ENCODE measurements around the gene PDPK1.
A peak's percentile ranks its signal among the peaks of the same experiment; 100 is the strongest.

Gene PDPK1

DNA sequence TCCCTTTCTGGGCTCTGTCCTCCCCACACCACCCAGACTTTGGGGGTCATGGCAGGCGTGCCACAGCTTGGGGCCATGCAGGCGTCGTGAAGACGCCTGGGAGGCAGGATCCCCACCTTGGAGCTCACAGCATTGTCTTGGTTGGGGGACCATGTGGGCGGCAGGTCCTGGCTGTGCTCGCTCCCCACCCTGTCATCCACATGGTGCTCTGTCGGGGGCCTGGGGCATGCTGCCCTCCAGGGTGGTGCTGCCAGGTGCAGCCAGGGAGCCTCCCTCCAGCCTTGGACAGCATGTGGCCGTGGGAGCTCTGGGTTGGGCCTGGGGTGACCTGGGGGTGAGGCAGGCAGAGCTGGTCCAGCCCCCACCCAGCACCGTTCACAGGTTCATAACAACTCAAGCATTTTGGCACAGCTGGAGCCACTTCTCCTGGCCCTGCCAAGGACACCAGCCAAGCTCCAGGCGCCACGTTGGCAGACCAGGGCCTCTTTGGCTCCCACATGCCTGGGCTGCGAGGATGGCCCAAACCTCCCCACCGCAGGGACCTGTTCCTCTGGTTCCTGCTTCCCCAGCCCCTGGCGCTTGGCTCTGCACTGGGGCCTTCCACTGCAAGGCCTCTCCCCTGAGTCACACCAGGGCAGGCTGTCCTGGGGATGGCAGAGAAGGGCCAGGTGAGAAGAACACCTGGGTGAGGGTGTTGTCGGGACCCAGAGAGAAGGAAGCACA, 39.1 kb upstream of the PDPK1 start:
- Histone ChIP-seq H3K4ac (ENCODE audit: low read depth in 1 of 2, low read length in 2 of 2) (no peak overlapping the region), H3K4me1 (ENCODE audit: control insufficient read depth, insufficient read depth, low read depth, low read length) (peaks cover 27% of the 10 kb centered on the region), H3K36me3 (ENCODE audit: control insufficient read depth in 1 of 2, insufficient read depth in 2 of 2, low read depth in 1 of 2, low read length in 2 of 2) (peaks cover 24 to 54% of the 10 kb centered on the region in 2 experiments), H3K79me1 (replicated peaks; ENCODE audit: low read length, poor library complexity, severe bottlenecking) (peaks cover 15% of the 10 kb centered on the region), H2AFZ (ENCODE audit: low read depth, low read length) (no peak overlapping the region), H3K27ac (ENCODE audit: low read length, poor library complexity, severe bottlenecking) (no peak overlapping the region), H3K14ac (ENCODE audit: low read length in 2 of 2) (no peak overlapping the region), H3K9ac (ENCODE audit: low read length) (no peak overlapping the region), H4K8ac (ENCODE audit: low read length) (no peak overlapping the region), H2AK5ac (ENCODE audit: low read length, severe bottlenecking) (no peak overlapping the region), H2BK5ac (ENCODE audit: low read depth, low read length, poor library complexity, severe bottlenecking) (no peak overlapping the region), H3K18ac (ENCODE audit: low read depth in 1 of 2, low read length in 2 of 2) (no peak overlapping the region), H3K4me2 (ENCODE audit: low read length, poor library complexity, severe bottlenecking) (no peak overlapping the region), H2BK15ac (ENCODE audit: low read depth, poor library complexity, severe bottlenecking) (no peak overlapping the region), H3K9me3 (ENCODE audit: control insufficient read depth, low read length) (no peaks in the 10 kb centered on the region), H3K27me3 (ENCODE audit: control insufficient read depth in 1 of 2, insufficient read depth in 1 of 2, low read length in 2 of 2) (no peaks in the 10 kb centered on the region), H2BK120ac (ENCODE audit: low read depth, low read length) (no peak overlapping the region), H4K91ac (ENCODE audit: low read length) (no peak overlapping the region), H3K23ac (ENCODE audit: low read length in 2 of 2) (no peak overlapping the region), H3K4me3 (ENCODE audit: insufficient read depth in 1 of 2, low read depth in 1 of 2, low read length in 2 of 2) (no peak overlapping the region), H2BK12ac (ENCODE audit: low read length in 2 of 2) (no peak overlapping the region)
- no peak for DNase-seq
- WGBS, result 94% methylated on average over 14 of the region's 15 CpGs

DNA sequence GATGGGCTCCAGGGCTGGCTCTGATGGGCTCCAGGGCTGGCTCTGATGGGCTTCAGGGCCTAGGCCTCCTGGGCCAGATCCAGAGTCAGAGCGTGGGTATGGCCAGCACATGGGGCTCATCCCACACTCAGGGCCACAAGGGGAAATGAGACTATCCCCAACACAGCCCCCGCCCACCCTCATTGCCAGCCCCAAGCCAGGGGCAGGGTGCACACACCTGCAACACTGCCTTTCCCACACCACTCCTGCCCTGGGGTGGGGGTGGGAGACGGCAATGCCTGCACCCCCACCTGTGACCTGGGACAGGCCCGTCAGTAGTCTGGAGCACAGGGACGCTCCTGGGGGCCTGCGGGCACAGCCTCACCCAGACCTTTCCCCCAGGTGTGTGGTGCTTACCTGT, 38.4 kb upstream of the PDPK1 start:
- peaks cover 15% of the 10 kb centered on the region for H3K79me1 ChIP-seq (replicated peaks; ENCODE audit: low read length, poor library complexity, severe bottlenecking)
- no peak overlapping the region for H2BK120ac ChIP-seq (ENCODE audit: low read depth, low read length)
- no peaks in the 10 kb centered on the region for H3K27me3 ChIP-seq (ENCODE audit: control insufficient read depth in 1 of 2, insufficient read depth in 1 of 2, low read length in 2 of 2)
- no peak overlapping the region for H3K23ac ChIP-seq (ENCODE audit: low read length in 2 of 2)
- WGBS, result 96% methylated on average over 6 of the region's 6 CpGs
- no peaks in the 10 kb centered on the region for H3K9me3 ChIP-seq (ENCODE audit: control insufficient read depth, low read length)
- no peak overlapping the region for H2AK5ac ChIP-seq (ENCODE audit: low read length, severe bottlenecking)
- H4K8ac ChIP-seq (ENCODE audit: low read length), result no peak overlapping the region
- no peak overlapping the region for H3K4me2 ChIP-seq (ENCODE audit: low read length, poor library complexity, severe bottlenecking)
- no peak overlapping the region for H4K91ac ChIP-seq (ENCODE audit: low read length)
- H3K18ac ChIP-seq (ENCODE audit: low read depth in 1 of 2, low read length in 2 of 2), result no peak overlapping the region
- no peak overlapping the region for H2BK15ac ChIP-seq (ENCODE audit: low read depth, poor library complexity, severe bottlenecking)
- no peak overlapping the region for H3K4ac ChIP-seq (ENCODE audit: low read depth in 1 of 2, low read length in 2 of 2)
- H3K36me3 ChIP-seq (ENCODE audit: control insufficient read depth in 1 of 2, insufficient read depth in 2 of 2, low read depth in 1 of 2, low read length in 2 of 2), result peaks cover 24 to 53% of the 10 kb centered on the region in 2 experiments
- no peak overlapping the region for H2BK5ac ChIP-seq (ENCODE audit: low read depth, low read length, poor library complexity, severe bottlenecking)
- no peak overlapping the region for H3K27ac ChIP-seq (ENCODE audit: low read length, poor library complexity, severe bottlenecking)
- H2AFZ ChIP-seq (ENCODE audit: low read depth, low read length), result no peak overlapping the region
- H3K14ac ChIP-seq (ENCODE audit: low read length in 2 of 2), result no peak overlapping the region
- no peak overlapping the region for H3K9ac ChIP-seq (ENCODE audit: low read length)
- DNase-seq, result no peak
- H2BK12ac ChIP-seq (ENCODE audit: low read length in 2 of 2), result no peak overlapping the region
- H3K4me1 ChIP-seq (ENCODE audit: control insufficient read depth, insufficient read depth, low read depth, low read length), result peaks cover 27% of the 10 kb centered on the region
- no peak overlapping the region for H3K4me3 ChIP-seq (ENCODE audit: insufficient read depth in 1 of 2, low read depth in 1 of 2, low read length in 2 of 2)

- Histone ChIP-seq H4K91ac (ENCODE audit: low read length) (peak overlapping the region; percentile 18), H2BK5ac (ENCODE audit: low read depth, low read length, poor library complexity, severe bottlenecking) (no peak overlapping the region), H3K4me1 (ENCODE audit: control insufficient read depth, insufficient read depth, low read depth, low read length) (peaks cover 27% of the 10 kb centered on the region), H3K4me2 (ENCODE audit: low read length, poor library complexity, severe bottlenecking) (no peak overlapping the region), H3K27me3 (ENCODE audit: control insufficient read depth in 1 of 2, insufficient read depth in 1 of 2, low read length in 2 of 2) (no peaks in the 10 kb centered on the region), H2BK120ac (ENCODE audit: low read depth, low read length) (no peak overlapping the region), H3K23ac (ENCODE audit: low read length in 2 of 2) (no peak overlapping the region), H3K79me1 (replicated peaks; ENCODE audit: low read length, poor library complexity, severe bottlenecking) (peaks cover 15% of the 10 kb centered on the region), H3K14ac (ENCODE audit: low read length in 2 of 2) (no peak overlapping the region), H3K27ac (ENCODE audit: low read length, poor library complexity, severe bottlenecking) (no peak overlapping the region), H3K4ac (ENCODE audit: low read depth in 1 of 2, low read length in 2 of 2) (no peak overlapping the region), H2BK12ac (ENCODE audit: low read length in 2 of 2) (no peak overlapping the region), H3K36me3 (ENCODE audit: control insufficient read depth in 1 of 2, insufficient read depth in 2 of 2, low read depth in 1 of 2, low read length in 2 of 2) (peaks cover 24 to 53% of the 10 kb centered on the region in 2 experiments), H3K9me3 (ENCODE audit: control insufficient read depth, low read length) (no peaks in the 10 kb centered on the region), H3K9ac (ENCODE audit: low read length) (no peak overlapping the region), H2AK5ac (ENCODE audit: low read length, severe bottlenecking) (no peak overlapping the region), H3K18ac (ENCODE audit: low read depth in 1 of 2, low read length in 2 of 2) (no peak overlapping the region), H3K4me3 (ENCODE audit: insufficient read depth in 1 of 2, low read depth in 1 of 2, low read length in 2 of 2) (no peak overlapping the region), H4K8ac (ENCODE audit: low read length) (no peak overlapping the region), H2BK15ac (ENCODE audit: low read depth, poor library complexity, severe bottlenecking) (no peak overlapping the region), H2AFZ (ENCODE audit: low read depth, low read length) (no peak overlapping the region)
- 95% methylated on average over 29 of the region's 29 CpGs for WGBS
- no peak for DNase-seq
These were observed 37.9 kb upstream of the PDPK1 start for GRCh38 chr16:2499890-2500429.

- Histone ChIP-seq H3K36me3 (ENCODE audit: control insufficient read depth in 1 of 2, insufficient read depth in 2 of 2, low read depth in 1 of 2, low read length in 2 of 2) (peaks cover 24 to 53% of the 10 kb centered on the region in 2 experiments), H4K91ac (ENCODE audit: low read length) (peak overlapping the region; percentile 18), H3K79me1 (replicated peaks; ENCODE audit: low read length, poor library complexity, severe bottlenecking) (peaks cover 15% of the 10 kb centered on the region), H4K8ac (ENCODE audit: low read length) (no peak overlapping the region), H3K14ac (ENCODE audit: low read length in 2 of 2) (no peak overlapping the region), H3K4ac (ENCODE audit: low read depth in 1 of 2, low read length in 2 of 2) (no peak overlapping the region), H3K18ac (ENCODE audit: low read depth in 1 of 2, low read length in 2 of 2) (no peak overlapping the region), H3K4me3 (ENCODE audit: insufficient read depth in 1 of 2, low read depth in 1 of 2, low read length in 2 of 2) (no peak overlapping the region), H3K9me3 (ENCODE audit: control insufficient read depth, low read length) (no peaks in the 10 kb centered on the region), H3K4me2 (ENCODE audit: low read length, poor library complexity, severe bottlenecking) (no peak overlapping the region), H3K4me1 (ENCODE audit: control insufficient read depth, insufficient read depth, low read depth, low read length) (peaks cover 27% of the 10 kb centered on the region), H3K9ac (ENCODE audit: low read length) (no peak overlapping the region), H2BK5ac (ENCODE audit: low read depth, low read length, poor library complexity, severe bottlenecking) (no peak overlapping the region), H3K27ac (ENCODE audit: low read length, poor library complexity, severe bottlenecking) (no peak overlapping the region), H2AFZ (ENCODE audit: low read depth, low read length) (no peak overlapping the region), H3K27me3 (ENCODE audit: control insufficient read depth in 1 of 2, insufficient read depth in 1 of 2, low read length in 2 of 2) (no peaks in the 10 kb centered on the region), H2AK5ac (ENCODE audit: low read length, severe bottlenecking) (no peak overlapping the region), H2BK12ac (ENCODE audit: low read length in 2 of 2) (peak overlapping the region in 1 of 2 experiments; percentile 71), H2BK120ac (ENCODE audit: low read depth, low read length) (no peak overlapping the region), H3K23ac (ENCODE audit: low read length in 2 of 2) (no peak overlapping the region), H2BK15ac (ENCODE audit: low read depth, poor library complexity, severe bottlenecking) (no peak overlapping the region)
- 87% methylated on average over 20 of the region's 20 CpGs for WGBS
- DNase-seq, result no peak
These were observed 37.3 kb upstream of the PDPK1 start for GRCh38 chr16:2500430-2500917.
